Skeletal muscle satellite cell (primary cell): ENCODE data around the gene P2RY8.
A peak's percentile ranks its signal among the peaks of the same experiment; 100 is the strongest.
"Not testable (repeated sequence)": the region's sequence is repeated elsewhere in the genome, so short reads cannot be mapped to it uniquely, and the experiment has no call there.

ENCODE experiments used
- H3K27me3 ChIP-seq: 2 replicates; pipeline ENCODE4 v1.7.0; 2013; ENCODE audit warnings: low read length; ENCODE audit not compliant: control insufficient read depth, insufficient read depth
- H3K36me3 ChIP-seq: 2 replicates; pipeline ENCODE4 v1.7.0; 2013; ENCODE audit warnings: mild to moderate bottlenecking, control low read depth, low read length; ENCODE audit not compliant: insufficient read depth
- H3K4me1 ChIP-seq: 2 replicates; pipeline ENCODE4 v1.7.0; 2013; ENCODE audit warnings: low read length; ENCODE audit not compliant: control insufficient read depth, insufficient read depth
- H3K4me2 ChIP-seq: 2 replicates; pipeline ENCODE4 v1.7.0; 2013; ENCODE audit warnings: mild to moderate bottlenecking, low read length
- H3K4me3 ChIP-seq: 2 replicates; pipeline ENCODE4 v1.7.0; 2013; ENCODE audit warnings: low read length
- H3K9ac ChIP-seq: 2 replicates; pipeline ENCODE4 v1.7.0; 2013; ENCODE audit warnings: mild to moderate bottlenecking, low read depth, low read length, moderate library complexity
- H3K9me3 ChIP-seq: replicated peaks from 2 replicates; pipeline ENCODE4 v1.7.0; 2013; ENCODE audit warnings: mild to moderate bottlenecking, control low read depth, low read length

P2RY8 gene

DNA sequence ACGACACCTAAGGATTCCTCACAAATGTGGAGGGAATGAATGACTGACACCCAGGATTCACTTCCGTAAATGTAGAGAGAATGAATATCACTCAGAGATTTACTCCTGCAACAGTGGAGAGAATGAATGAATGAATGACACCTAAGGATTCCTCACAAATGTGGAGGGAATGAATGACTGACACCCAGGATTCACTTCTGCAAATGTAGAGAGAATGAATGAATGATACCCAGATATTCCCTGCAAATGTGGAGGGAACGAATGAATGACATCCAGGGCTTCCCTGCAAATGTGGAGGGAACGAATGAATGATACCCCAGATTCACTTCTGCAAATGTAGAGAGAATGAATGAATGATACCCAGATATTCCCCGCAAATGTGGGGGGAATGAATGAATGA is 47.6 kb downstream of the P2RY8 start:
- H3K4me2 ChIP-seq, H3K9me3 ChIP-seq, H3K27me3 ChIP-seq, H3K9ac ChIP-seq, H3K4me1 ChIP-seq, H3K36me3 ChIP-seq, H3K4me3 ChIP-seq: not testable (repeated sequence)

DNA sequence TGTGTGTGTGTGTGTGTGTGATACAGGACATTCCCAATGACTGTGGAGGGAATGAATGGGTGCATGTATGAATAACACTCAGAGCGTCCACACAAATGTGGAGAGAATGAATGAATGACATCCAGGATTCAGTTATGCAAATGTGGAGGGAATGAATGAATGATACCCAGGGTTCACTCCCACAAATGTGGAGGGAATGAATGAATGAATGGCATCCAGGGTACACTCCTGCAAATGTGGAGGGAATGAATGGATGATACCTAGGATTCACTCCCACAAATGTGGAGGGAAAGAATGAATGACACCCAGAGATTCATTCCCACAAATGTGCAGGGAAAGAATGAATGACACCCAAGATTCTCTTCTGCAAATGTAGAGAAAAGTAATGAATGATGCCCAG is 48.2 kb downstream of the P2RY8 start:
- no peaks in the 10 kb centered on the region for H3K4me1 ChIP-seq
- H3K4me3 ChIP-seq, result no peak overlapping the region
- no peak overlapping the region for H3K9ac ChIP-seq
- no peaks in the 10 kb centered on the region for H3K27me3 ChIP-seq
- H3K9me3 ChIP-seq, result peaks cover 4% of the 10 kb centered on the region
- H3K36me3 ChIP-seq, result no peaks in the 10 kb centered on the region
- H3K4me2 ChIP-seq, result no peak overlapping the region

DNA sequence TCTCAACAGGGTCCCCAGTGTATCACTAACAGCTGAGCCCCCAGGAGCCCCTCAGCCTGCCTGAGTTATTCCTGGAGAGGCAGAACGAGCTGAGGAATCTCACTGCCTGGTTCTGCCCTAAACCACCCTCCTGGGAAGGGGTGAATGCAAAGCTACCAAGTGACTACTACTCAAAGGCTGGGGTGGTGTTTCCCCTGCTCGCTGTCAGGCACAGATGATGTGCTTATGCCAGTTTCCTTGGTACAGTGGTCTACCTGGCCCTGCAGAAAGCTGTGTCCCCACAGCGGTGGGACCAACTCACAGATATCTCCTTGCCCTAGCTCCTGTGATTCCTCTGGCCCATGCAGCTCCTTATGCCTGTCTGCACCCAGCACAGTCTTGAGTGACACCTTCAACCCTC is 48.8 kb downstream of the P2RY8 start:
- Histone ChIP-seq H3K27me3 (no peaks in the 10 kb centered on the region), H3K36me3 (no peaks in the 10 kb centered on the region), H3K9ac (no peak overlapping the region), H3K4me1 (no peaks in the 10 kb centered on the region), H3K9me3 (peaks cover 4% of the 10 kb centered on the region), H3K4me3 (no peak overlapping the region), H3K4me2 (no peak overlapping the region)

DNA sequence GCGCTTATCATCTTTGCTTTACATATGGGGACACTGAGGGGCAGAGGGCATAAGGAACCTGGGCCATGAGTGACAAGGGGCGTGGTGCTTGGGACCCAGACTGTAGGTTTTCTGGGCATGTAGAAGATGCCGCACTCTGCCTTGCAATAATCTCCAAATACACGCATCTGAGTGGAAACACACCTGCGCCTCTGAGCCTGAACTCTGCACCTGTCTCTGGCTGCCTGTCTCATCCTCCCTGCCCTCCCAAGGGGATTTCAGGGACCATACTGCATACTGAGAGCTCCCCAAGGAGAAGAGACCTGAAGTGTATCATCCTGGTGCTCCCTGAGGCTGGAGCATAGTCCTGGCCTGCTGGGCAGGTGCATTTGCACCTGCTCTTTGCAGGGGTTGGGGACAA is 49.6 kb downstream of the P2RY8 start:
- Histone ChIP-seq H3K9me3 (peaks cover 4% of the 10 kb centered on the region), H3K36me3 (no peaks in the 10 kb centered on the region)

DNA sequence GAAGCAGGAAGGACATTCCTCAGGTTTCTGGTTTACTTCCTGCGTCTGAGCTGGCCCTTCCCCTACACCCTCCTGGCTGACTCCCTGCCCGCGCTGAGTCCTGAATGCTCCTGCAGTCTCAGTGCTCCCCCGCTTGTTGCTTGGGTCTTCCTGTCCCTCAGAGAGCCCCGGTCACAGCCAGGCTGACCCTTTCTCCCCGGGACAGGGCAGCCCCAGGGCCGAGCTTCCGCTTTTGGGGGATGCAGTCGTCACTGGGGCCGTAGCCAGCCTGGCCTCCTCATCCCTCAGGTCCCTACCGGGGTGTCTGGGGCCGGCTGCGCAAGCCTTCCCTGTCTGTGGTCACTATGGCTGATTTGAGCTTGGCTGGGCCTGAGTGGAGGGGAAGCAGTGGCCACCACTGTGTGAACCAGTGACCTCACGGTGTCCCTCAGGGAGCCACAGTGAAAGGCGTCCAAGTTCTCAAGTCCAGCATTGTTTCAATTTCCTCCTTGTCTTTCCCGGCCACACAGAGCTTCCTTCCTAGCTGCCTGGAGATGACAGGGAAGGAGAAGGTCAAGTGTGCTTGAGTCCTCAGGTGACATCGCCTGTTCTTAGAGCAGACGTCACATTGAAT is 50.1 kb downstream of the P2RY8 start:
- H3K4me2 ChIP-seq, result no peak overlapping the region
- no peaks in the 10 kb centered on the region for H3K4me1 ChIP-seq
- no peaks in the 10 kb centered on the region for H3K27me3 ChIP-seq
- H3K4me3 ChIP-seq, result no peak overlapping the region
- H3K9ac ChIP-seq, result no peak overlapping the region
- peaks cover 4% of the 10 kb centered on the region for H3K9me3 ChIP-seq
- no peaks in the 10 kb centered on the region for H3K36me3 ChIP-seq

More for the DNA sequence above, 49.6 kb downstream of the P2RY8 start:
- H3K4me2 ChIP-seq, result no peak overlapping the region
- H3K27me3 ChIP-seq, result no peaks in the 10 kb centered on the region
- H3K9ac ChIP-seq, result no peak overlapping the region
- no peaks in the 10 kb centered on the region for H3K4me1 ChIP-seq
- H3K4me3 ChIP-seq, result no peak overlapping the region

DNA sequence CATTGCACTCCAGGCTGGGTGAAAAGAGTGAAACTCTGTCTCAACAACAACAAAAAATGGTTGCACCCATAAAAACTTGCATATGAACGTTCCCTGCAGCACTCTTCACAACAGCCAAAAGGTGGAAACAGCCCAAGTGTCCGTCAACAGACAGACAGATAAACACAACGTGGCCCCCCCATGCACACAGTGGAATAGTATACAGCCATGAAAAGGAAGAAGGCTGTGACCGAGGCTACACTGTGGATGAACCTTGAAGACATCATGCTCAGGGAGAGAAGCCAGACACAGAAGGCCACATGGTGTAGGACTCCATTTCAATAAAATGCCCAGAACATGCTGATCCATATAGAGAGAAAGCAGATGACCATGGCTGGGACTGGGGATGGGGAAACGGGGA is 50.8 kb downstream of the P2RY8 start:
- Histone ChIP-seq H3K27me3 (no peaks in the 10 kb centered on the region), H3K4me3 (no peak overlapping the region), H3K4me1 (peaks cover 2% of the 10 kb centered on the region), H3K36me3 (no peaks in the 10 kb centered on the region), H3K9ac (no peak overlapping the region), H3K9me3 (peaks cover 4% of the 10 kb centered on the region), H3K4me2 (no peak overlapping the region)

DNA sequence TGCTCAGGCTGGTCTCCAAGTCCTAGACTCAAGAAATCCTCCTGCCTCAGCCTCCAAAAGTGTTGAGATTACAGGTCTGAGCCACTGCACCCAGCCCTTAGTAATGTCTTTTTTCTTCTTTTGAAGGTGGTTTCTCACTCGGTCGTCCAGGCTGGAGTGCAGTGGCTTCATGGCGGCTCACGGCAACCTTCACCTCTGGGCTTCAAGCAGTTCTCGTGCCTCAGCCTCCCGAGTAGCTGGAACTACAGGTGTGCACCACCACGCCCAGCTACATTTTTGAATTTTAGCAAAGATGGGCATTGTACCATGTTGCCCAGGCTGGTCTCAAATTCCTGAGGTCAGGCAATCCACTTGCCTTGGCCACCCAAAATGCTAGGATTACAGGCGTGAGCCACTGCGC is 52.0 kb downstream of the P2RY8 start:
- no peak overlapping the region for H3K4me2 ChIP-seq
- H3K4me3 ChIP-seq, result no peak overlapping the region
- H3K36me3 ChIP-seq, result no peaks in the 10 kb centered on the region
- H3K9ac ChIP-seq, result no peak overlapping the region
- H3K27me3 ChIP-seq, result no peaks in the 10 kb centered on the region
- H3K9me3 ChIP-seq, result peaks cover 4% of the 10 kb centered on the region
- peaks cover 2% of the 10 kb centered on the region for H3K4me1 ChIP-seq

DNA sequence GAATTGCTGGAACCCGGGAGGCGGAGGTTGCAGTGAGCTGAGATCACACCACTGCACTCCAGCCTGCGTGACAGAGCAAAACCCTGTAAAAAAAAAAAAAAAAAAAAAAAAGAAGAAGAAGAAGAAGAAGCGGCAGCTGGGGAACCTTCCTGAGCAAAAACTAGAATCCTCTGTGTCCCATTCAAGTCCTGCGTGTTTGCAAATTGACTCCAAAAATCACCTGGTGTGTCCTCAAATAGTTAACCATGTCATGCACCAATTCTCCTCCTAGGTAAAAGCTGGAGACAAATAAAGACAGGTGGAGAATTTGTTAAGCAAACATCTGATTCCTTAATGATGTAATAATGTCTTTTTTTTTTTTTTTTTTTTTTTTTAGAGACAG is 52.4 kb downstream of the P2RY8 start:
- no peaks in the 10 kb centered on the region for H3K27me3 ChIP-seq
- peaks cover 4% of the 10 kb centered on the region for H3K9me3 ChIP-seq
- H3K4me1 ChIP-seq, result peaks cover 2% of the 10 kb centered on the region
- H3K9ac ChIP-seq, result no peak overlapping the region
- H3K36me3 ChIP-seq, result no peaks in the 10 kb centered on the region
- H3K4me3 ChIP-seq, result no peak overlapping the region
- no peak overlapping the region for H3K4me2 ChIP-seq

DNA sequence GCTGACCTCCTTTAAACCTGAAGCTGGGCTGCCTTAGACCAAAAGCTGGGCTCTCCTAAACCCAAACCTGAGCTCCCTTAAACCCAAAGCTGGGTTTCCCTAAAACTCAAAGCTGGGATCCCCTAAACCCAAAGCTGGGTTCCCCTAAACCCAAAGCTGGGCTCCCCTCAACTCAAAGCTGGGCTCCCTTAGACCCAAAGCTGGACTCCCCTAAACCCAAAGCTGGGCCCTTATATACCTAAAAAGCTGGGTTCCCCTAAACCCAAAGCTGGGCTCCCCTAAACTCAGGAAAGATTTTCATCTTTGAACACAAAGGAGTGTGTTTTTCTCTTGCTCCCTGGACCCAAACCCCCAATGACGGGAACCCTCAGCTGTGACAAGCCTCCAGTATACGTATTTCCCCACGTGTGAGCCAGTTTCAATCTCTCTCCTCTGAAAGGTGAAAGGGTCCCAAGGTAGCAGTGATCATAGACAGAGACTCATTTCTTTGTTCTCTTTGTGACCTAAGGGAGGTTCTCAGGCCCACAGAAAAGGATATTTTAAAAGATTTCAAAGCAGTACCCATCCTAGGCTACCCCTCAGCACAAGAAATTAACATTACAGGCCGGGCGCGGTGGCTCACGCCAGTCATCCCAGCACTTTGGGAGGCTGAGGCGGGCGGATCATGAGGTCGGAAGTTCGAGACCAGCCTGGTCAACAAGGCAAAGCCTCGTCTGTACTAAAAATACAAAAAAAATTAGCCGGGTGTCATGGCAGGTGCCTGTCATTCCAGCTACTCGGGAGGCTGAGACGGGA is 52.9 kb downstream of the P2RY8 start:
- H3K9ac ChIP-seq, result no peak overlapping the region
- no peak overlapping the region for H3K4me3 ChIP-seq
- peaks cover 2% of the 10 kb centered on the region for H3K4me1 ChIP-seq
- H3K27me3 ChIP-seq, result no peaks in the 10 kb centered on the region
- H3K36me3 ChIP-seq, result no peaks in the 10 kb centered on the region
- H3K9me3 ChIP-seq, result peaks cover 4% of the 10 kb centered on the region
- H3K4me2 ChIP-seq, result no peak overlapping the region

DNA sequence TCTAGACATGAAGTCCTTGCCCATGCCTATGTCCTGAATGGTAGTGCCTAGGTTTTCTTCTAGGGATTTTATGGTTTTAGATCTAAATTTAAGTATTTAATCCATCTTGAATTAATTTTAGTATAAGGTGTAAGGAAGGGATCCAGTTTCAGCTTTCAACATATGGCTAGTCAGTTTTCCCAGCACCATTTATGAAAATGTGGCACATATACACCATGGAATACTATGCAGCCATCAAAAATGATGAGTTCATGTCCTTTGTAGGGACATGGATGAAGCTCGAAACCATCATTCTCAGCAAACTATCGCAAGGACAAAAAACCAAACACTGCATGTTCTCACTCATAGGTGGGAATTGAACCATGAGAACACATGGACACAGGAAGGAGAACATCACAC is 54.5 kb downstream of the P2RY8 start:
- not testable (repeated sequence) for H3K4me2 ChIP-seq, H3K9ac ChIP-seq, H3K36me3 ChIP-seq, H3K27me3 ChIP-seq, H3K4me3 ChIP-seq, H3K9me3 ChIP-seq, H3K4me1 ChIP-seq

DNA sequence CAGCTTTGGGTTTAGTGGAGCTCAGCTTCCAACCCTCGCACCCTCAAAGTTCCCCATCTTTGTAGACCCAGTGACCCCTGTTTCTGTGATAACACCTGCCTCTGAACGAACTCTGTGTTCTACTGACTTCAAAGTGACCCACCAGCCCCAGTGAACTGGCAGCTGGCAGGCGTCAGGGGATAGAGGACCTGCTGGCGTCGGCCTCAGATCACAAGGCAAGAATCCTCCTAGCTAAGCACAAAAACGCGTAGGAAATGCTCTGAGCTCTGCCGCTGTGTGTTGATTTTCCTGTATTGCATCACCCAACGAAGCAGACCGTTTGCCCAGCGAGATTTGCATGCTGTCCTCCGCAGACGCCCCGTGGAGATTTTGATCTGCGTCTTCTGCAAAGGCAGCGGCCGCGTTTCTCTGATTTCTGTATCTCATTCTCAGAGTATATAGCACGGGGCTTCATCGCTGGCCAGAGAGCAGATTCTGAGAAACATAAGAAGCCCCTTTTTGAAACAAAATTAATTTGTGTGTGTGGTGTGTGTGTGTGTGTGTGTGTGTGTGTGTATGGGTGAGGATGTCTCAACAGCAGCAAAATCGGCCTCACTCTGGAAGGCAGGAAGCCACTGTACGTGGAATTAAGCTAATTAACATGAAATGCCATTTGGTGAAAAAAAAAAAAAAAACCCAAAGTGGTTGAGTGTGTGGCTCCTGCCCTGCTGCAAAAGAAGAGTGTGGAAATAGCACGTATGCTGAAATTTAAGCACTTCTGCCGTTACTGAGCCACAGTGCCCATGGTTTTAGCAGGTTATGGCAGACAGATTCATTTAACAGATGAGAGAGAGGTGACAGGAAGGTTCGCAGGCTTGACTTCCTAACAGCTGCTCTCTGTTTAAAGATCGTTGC is 55.1 kb downstream of the P2RY8 start:
- Histone ChIP-seq H3K4me3 (peak overlapping the region; percentile 44), H3K9ac (no peak overlapping the region), H3K9me3 (no peaks in the 10 kb centered on the region), H3K36me3 (no peaks in the 10 kb centered on the region), H3K27me3 (no peaks in the 10 kb centered on the region), H3K4me1 (peaks cover 2% of the 10 kb centered on the region), H3K4me2 (peak overlapping the region; percentile 60)
